Suppressor macrophage treated with lipopolysaccharide for 1 hour (primary cell): Measurements from ENCODE around the gene MAX.

Experiments
- DNase-seq, 3 donors: peaks; one replicate each; pipeline ENCODE4 v3.0.0-alpha.2; 2020 to 2022

Gene MAX

GRCh38 chr14:65072256-65072655 is 30.1 kb downstream of the MAX start:
- DNase-seq: no peak

GRCh38 chr14:65071544-65071943 is 30.8 kb downstream of the MAX start:
- DNase-seq: no peak

GRCh38 chr14:65070471-65070976 is 31.8 kb downstream of the MAX start:
- no peak for DNase-seq

GRCh38 chr14:65069874-65070413 is 32.4 kb downstream of the MAX start:
- DNase-seq: no peak

GRCh38 chr14:65065719-65066118 is 36.6 kb downstream of the MAX start:
- no peak for DNase-seq

- DNase-seq: no peak
Measured at GRCh38 chr14:65062096-65063075, 39.9 kb downstream of the MAX start.

- no peak for DNase-seq
Measured at GRCh38 chr14:65057695-65058094, 44.6 kb downstream of the MAX start.

GRCh38 chr14:65054471-65055085 is 47.7 kb downstream of the MAX start:
- DNase-seq: peak; percentile 42 to 51 (median 51)

- DNase-seq: no peak
Measured at GRCh38 chr14:65053466-65053865, 48.9 kb downstream of the MAX start.

- no peak for DNase-seq
Measured at GRCh38 chr14:65052832-65053231, 49.5 kb downstream of the MAX start.

- peak; percentile 75 to 83 (median 79) for DNase-seq
Measured at GRCh38 chr14:65045709-65046108, 56.6 kb downstream of the MAX start.

- peak in 1 of 3 donors; percentile 24 for DNase-seq
Measured at GRCh38 chr14:65045006-65045405, 57.3 kb downstream of the MAX start.

- peak; percentile 86 to 90 (median 89) for DNase-seq
Measured at GRCh38 chr14:65044596-65044959, 57.7 kb downstream of the MAX start.

- no peak for DNase-seq
Measured at GRCh38 chr14:65043893-65044595, 58.3 kb downstream of the MAX start.

GRCh38 chr14:65042731-65043372 is 59.5 kb downstream of the MAX start:
- DNase-seq: peak; percentile 80 to 86 (median 85)

- no peak for DNase-seq
Measured at GRCh38 chr14:65042296-65042695, 60.0 kb downstream of the MAX start.

GRCh38 chr14:65041434-65041915 is 60.8 kb downstream of the MAX start:
- no peak for DNase-seq

- DNase-seq: no peak
Measured at GRCh38 chr14:65040666-65041433, 61.5 kb downstream of the MAX start.

- no peak for DNase-seq
Measured at GRCh38 chr14:65038966-65039365, 63.4 kb downstream of the MAX start.

GRCh38 chr14:65035049-65035448 is 67.3 kb downstream of the MAX start:
- no peak for DNase-seq

- no peak for DNase-seq
Measured at GRCh38 chr14:65034021-65034420, 68.3 kb downstream of the MAX start.

GRCh38 chr14:65033181-65033580 is 69.1 kb downstream of the MAX start:
- no peak for DNase-seq
